ENCODE measurements around the gene PIN4. TPM values are rescaled to one million over a fixed set of nuclear protein-coding genes. Genes with fewer than 3 reads are reported as not detected.

The PIN4 gene
- total and polyA plus RNA-seq, 7 experiments from 2014 or later = 2.0 to 30.9 (median 11.6) TPM

DNA sequence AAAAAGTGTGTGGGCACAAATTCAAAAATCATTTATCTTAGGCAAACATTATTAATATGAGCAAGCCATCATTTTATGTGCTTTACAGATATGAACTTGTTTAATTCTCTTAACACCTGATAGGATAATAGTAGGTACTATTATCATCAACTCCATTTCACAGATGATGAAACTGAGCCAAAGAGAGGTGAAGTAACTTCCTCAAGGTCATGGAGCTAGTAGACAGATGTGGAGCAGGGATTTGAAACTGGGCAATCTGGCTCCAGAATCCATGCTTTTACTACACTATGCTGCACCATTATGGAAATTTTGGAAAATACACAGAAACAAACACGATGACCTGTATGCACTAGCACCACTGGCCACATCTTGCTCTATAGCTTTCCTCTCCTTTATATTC lies 1.0 kb upstream of the PIN4 start:
- no peaks in the 10 kb centered on the region for H3K27me3 ChIP-seq (ENCODE audit: control insufficient read depth in 2 of 2, insufficient read depth in 2 of 2, low read length in 2 of 2)
- intact Hi-C loops (cut with micrococcal nuclease) = loop anchor here (2.0 to 10.0 kb wide), 7 partner anchors 40 to 162 kb away; partner anchors contain the start of genes ERCC6L (in 2 of the 2), RPS4X (in 1 of the 2) and RTL5 (in 1 of the 2)
- Mint-ChIP-seq H3K27ac (peak overlapping the region in 7 of 9 donors; percentile 2 to 77 (median 21)), H3K27me3 (peaks cover 0 to 4% (median 0%) of the 10 kb centered on the region in 5 donors), H3K36me3 (peaks cover 0 to 5% (median 3%) of the 10 kb centered on the region in 5 donors), H3K4me1 (peaks cover 4 to 18% (median 16%) of the 10 kb centered on the region in 7 donors), H3K9me3 (no peaks in the 10 kb centered on the region), H3K4me3 (peak overlapping the region in 2 of 10 donors; percentile 26 to 52)
- H3K36me3 ChIP-seq (ENCODE audit: control insufficient read depth in 2 of 3, insufficient read depth in 3 of 3, low read length in 3 of 3) = no peaks in the 10 kb centered on the region
- no peak for DNase-seq
- H3K27ac ChIP-seq (ENCODE audit: low read depth, low read length) = peak overlapping the region; percentile 74
- ChIA-PET CTCF (interaction anchor here (1.6 kb wide), 1 partner anchor 96 kb away, joined by 4 read pairs; the partner anchor contains the start of gene RPS4X), POLR2A (interaction anchor here (1.2 to 2.4 kb wide), 4 partner anchors 8 to 97 kb away, joined by 3 to 12 read pairs (median 6); partner anchors contain the start of gene RPS4X)
- no peak for ATAC-seq
- no peaks in the 10 kb centered on the region for H3K9me3 ChIP-seq (ENCODE audit: control insufficient read depth in 2 of 3, low read length in 3 of 3)
- H3K4me3 ChIP-seq (ENCODE audit: low read length) = peak overlapping the region; percentile 65
- peaks cover 8 to 19% of the 10 kb centered on the region in 2 donors for H3K4me1 ChIP-seq (ENCODE audit: control insufficient read depth in 2 of 2, insufficient read depth in 2 of 2, low read length in 2 of 2)

DNA sequence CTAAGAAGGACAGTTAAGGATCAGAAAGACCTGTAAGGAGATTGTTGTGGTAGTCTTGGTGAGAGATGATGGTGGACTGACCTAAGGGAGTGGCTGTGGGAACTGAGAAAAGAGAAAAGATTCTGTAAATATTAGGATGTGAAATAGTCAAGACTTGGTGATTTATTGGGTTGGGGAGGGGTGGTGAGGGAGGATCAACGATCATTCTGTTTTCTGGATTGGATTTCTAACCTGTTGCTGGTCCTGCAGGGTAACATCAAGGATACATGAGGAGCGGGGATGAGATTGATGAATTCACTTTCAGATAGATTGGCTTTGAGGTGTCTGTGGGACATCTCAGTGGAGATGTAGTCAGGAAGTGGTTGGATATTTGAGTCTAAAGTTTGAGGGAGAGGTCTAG lies 1.4 kb downstream of the PIN4 start:
- Histone ChIP-seq H3K4me3 (ENCODE audit: low read length) (no peak overlapping the region), H3K9me3 (ENCODE audit: control insufficient read depth in 2 of 3, low read length in 3 of 3) (no peaks in the 10 kb centered on the region), H3K36me3 (ENCODE audit: control insufficient read depth in 2 of 3, insufficient read depth in 3 of 3, low read length in 3 of 3) (no peaks in the 10 kb centered on the region), H3K27ac (ENCODE audit: low read depth, low read length) (no peak overlapping the region), H3K4me1 (ENCODE audit: control insufficient read depth in 2 of 2, insufficient read depth in 2 of 2, low read length in 2 of 2) (peaks cover 8 to 19% of the 10 kb centered on the region in 2 donors), H3K27me3 (ENCODE audit: control insufficient read depth in 2 of 2, insufficient read depth in 2 of 2, low read length in 2 of 2) (no peaks in the 10 kb centered on the region)
- ATAC-seq = no peak
- Mint-ChIP-seq H3K36me3 (peaks cover 0 to 11% (median 4%) of the 10 kb centered on the region in 5 donors), H3K27me3 (no peaks in the 10 kb centered on the region), H3K4me1 (peaks cover 4 to 28% (median 16%) of the 10 kb centered on the region in 7 donors), H3K27ac (no peak overlapping the region), H3K4me3 (no peak overlapping the region), H3K9me3 (no peaks in the 10 kb centered on the region)
- ChIA-PET CTCF (no interaction called here), POLR2A (interaction anchor here (0.6 to 0.7 kb wide), 2 partner anchors 275 to 601 kb away, joined by 3 to 6 read pairs; no protein-coding TSS in a partner anchor)
- DNase-seq = no peak
- intact Hi-C loops (cut with micrococcal nuclease) = loop anchor here (5.0 to 10.0 kb wide), 4 partner anchors 51 to 92 kb away; partner anchors contain the start of genes ERCC6L (in 1 of the 2), RPS4X (in 1 of the 2) and RTL5 (in 1 of the 2)

DNA sequence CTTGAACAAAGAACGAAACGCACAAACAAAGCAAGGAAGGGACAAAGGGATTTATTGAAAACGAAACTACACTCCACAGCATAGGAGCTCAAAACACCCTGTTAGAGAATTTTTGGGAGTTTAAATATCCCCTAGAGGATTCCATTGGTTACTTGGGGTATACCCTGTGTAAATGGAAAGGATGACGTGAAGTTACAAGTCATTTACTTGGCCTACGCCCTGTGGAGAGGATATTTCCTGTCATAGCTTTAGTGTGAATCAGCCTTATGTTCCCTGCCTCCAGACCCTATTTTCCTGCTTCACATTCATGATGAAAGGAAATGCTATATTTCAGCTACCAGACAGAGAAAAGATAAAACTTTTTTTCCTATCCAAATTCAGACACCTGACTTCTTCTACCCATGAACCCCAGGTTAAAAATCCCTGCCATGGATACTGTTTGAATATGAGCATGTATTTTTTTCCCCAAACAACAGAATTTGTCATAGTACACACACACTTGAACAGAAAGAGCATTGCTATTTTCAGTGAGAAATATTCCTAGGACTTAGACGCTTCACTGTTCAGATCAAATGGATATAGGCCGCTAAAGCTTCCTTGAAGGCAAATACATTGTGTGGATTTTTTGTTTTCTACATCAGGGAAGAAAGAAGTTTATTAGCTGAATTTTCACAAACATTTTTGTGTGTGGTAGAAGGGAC lies 20.4 kb downstream of the PIN4 start:
- ATAC-seq = no peak
- intact Hi-C loops (cut with micrococcal nuclease) = no loop called here
- peak overlapping the region in 1 of 9 donors; percentile 62 for H3K27ac Mint-ChIP-seq

DNA sequence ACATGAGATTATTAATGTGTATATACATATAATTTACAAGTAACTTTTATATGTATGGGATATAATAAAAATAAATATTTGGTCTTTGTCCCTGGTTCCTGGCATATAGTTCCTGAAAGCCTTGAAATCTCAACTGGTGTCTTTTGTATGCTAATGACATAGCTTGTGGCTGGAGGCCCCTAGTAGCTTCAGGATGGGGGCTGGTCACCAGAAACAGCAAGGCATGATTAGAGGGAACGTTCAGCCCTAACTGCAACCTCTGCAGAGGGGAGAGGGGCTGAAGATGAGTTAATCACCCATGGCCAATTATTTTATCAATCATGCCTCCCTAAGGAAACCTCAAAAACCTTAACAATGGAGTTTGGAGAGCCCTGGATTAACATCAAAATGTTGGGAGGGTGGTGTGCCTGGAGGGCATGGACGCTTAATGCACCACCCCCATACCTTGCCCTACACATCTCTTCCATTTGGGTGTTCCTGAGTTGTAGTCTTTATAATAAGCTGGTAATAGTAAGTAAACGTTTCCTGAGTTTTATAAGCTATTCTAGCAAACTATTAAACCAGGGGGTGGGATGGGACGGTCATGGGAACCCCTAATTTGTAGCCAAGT lies 21.3 kb downstream of the PIN4 start:
- intact Hi-C loops (cut with micrococcal nuclease) = no loop called here
- peaks cover 0 to 4% (median 0%) of the 10 kb centered on the region in 7 donors for H3K4me1 Mint-ChIP-seq
- Histone ChIP-seq H3K36me3 (ENCODE audit: control insufficient read depth in 2 of 3, insufficient read depth in 3 of 3, low read length in 3 of 3) (peaks cover 0 to 8% (median 0%) of the 10 kb centered on the region in 3 experiments), H3K9me3 (ENCODE audit: control insufficient read depth in 2 of 3, low read length in 3 of 3) (no peaks in the 10 kb centered on the region), H3K27ac (ENCODE audit: low read depth, low read length) (no peak overlapping the region), H3K4me3 (ENCODE audit: low read length) (no peak overlapping the region), H3K27me3 (ENCODE audit: control insufficient read depth in 2 of 2, insufficient read depth in 2 of 2, low read length in 2 of 2) (no peaks in the 10 kb centered on the region), H3K4me1 (ENCODE audit: control insufficient read depth in 2 of 2, insufficient read depth in 2 of 2, low read length in 2 of 2) (no peaks in the 10 kb centered on the region)
- peaks cover 0 to 22% (median 15%) of the 10 kb centered on the region in 5 donors for H3K36me3 Mint-ChIP-seq
- no peak for DNase-seq
- H3K27me3 Mint-ChIP-seq = no peaks in the 10 kb centered on the region
- ChIA-PET POLR2A (no interaction called here), CTCF (no interaction called here)
- H3K27ac Mint-ChIP-seq = no peak overlapping the region
- H3K4me3 Mint-ChIP-seq = no peak overlapping the region
- H3K9me3 Mint-ChIP-seq = no peaks in the 10 kb centered on the region
- ATAC-seq = no peak

More for the DNA sequence above, 20.4 kb downstream of the PIN4 start:
- no peak for DNase-seq
- no peaks in the 10 kb centered on the region for H3K9me3 Mint-ChIP-seq
- H3K4me3 ChIP-seq (ENCODE audit: low read length) = no peak overlapping the region
- peaks cover 0 to 4% (median 0%) of the 10 kb centered on the region in 7 donors for H3K4me1 Mint-ChIP-seq
- H3K27ac ChIP-seq (ENCODE audit: low read depth, low read length) = no peak overlapping the region
- CTCF ChIA-PET = no interaction called here
- no peaks in the 10 kb centered on the region for H3K27me3 Mint-ChIP-seq
- no peak overlapping the region for H3K4me3 Mint-ChIP-seq
- H3K27me3 ChIP-seq (ENCODE audit: control insufficient read depth in 2 of 2, insufficient read depth in 2 of 2, low read length in 2 of 2) = no peaks in the 10 kb centered on the region
- peaks cover 0 to 8% (median 0%) of the 10 kb centered on the region in 3 experiments for H3K36me3 ChIP-seq (ENCODE audit: control insufficient read depth in 2 of 3, insufficient read depth in 3 of 3, low read length in 3 of 3)
- no peaks in the 10 kb centered on the region for H3K4me1 ChIP-seq (ENCODE audit: control insufficient read depth in 2 of 2, insufficient read depth in 2 of 2, low read length in 2 of 2)
- POLR2A ChIA-PET = no interaction called here
- no peaks in the 10 kb centered on the region for H3K9me3 ChIP-seq (ENCODE audit: control insufficient read depth in 2 of 3, low read length in 3 of 3)
- H3K36me3 Mint-ChIP-seq = peaks cover 0 to 17% (median 14%) of the 10 kb centered on the region in 5 donors

DNA sequence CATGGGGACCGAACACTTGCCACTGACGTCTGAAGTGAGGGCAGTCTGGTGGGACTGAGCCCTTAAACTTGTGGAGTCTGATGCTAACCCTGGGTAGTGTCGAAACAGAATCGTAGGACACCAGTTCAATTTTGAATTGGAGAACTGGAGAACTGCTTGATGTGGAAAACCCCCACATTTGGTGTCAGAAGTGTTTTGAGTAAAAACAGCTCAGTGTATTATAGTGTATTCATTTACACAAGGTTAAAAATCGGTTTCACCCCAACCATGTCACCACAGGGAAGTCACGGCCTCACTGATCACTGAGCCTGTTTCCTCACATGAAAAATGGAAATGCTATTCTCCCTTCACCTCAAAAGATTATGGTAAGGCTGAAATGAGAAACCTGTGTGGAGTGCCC lies 21.9 kb downstream of the PIN4 start:
- POLR2A ChIA-PET = no interaction called here
- no peak overlapping the region for H3K4me3 Mint-ChIP-seq
- peaks cover 0 to 20% (median 17%) of the 10 kb centered on the region in 5 donors for H3K36me3 Mint-ChIP-seq

DNA sequence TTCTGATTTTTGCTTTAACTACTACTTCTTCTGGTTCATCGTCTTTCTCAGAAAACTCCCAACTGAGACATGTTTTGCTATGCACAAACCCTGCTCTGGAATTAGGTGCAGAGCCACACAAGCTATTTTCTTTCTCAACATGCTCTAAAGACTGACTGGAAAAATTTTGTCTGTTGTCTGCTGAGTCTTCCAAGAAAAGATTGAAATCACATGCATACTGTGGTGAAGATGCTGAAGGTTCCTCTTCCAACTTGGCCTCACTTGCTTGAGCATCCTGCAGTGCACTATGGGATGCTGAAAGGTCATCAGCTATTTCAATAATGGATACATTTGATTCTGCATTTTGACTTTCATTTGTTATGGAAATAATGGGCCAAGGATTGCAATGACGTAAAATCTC lies 24.1 kb downstream of the PIN4 start:
- ATAC-seq (no peak), DNase-seq (no peak)
- CTCF ChIA-PET = no interaction called here
- Histone ChIP-seq H3K9me3 (ENCODE audit: control insufficient read depth in 2 of 3, low read length in 3 of 3) (no peaks in the 10 kb centered on the region), H3K4me3 (ENCODE audit: low read length) (no peak overlapping the region), H3K4me1 (ENCODE audit: control insufficient read depth in 2 of 2, insufficient read depth in 2 of 2, low read length in 2 of 2) (no peaks in the 10 kb centered on the region), H3K36me3 (ENCODE audit: control insufficient read depth in 2 of 3, insufficient read depth in 3 of 3, low read length in 3 of 3) (no peaks in the 10 kb centered on the region), H3K27me3 (ENCODE audit: control insufficient read depth in 2 of 2, insufficient read depth in 2 of 2, low read length in 2 of 2) (no peaks in the 10 kb centered on the region), H3K27ac (ENCODE audit: low read depth, low read length) (no peak overlapping the region)
- H3K9me3 Mint-ChIP-seq = no peaks in the 10 kb centered on the region
- POLR2A ChIA-PET = no interaction called here
- no peak overlapping the region for H3K27ac Mint-ChIP-seq
- H3K4me1 Mint-ChIP-seq = no peaks in the 10 kb centered on the region
- peaks cover 0 to 32% (median 20%) of the 10 kb centered on the region in 5 donors for H3K36me3 Mint-ChIP-seq
- no peak overlapping the region for H3K4me3 Mint-ChIP-seq
- intact Hi-C loops (cut with micrococcal nuclease) = no loop called here
- no peaks in the 10 kb centered on the region for H3K27me3 Mint-ChIP-seq

More for the DNA sequence above, 21.9 kb downstream of the PIN4 start:
- Histone ChIP-seq H3K9me3 (ENCODE audit: control insufficient read depth in 2 of 3, low read length in 3 of 3) (no peaks in the 10 kb centered on the region), H3K4me1 (ENCODE audit: control insufficient read depth in 2 of 2, insufficient read depth in 2 of 2, low read length in 2 of 2) (no peaks in the 10 kb centered on the region), H3K4me3 (ENCODE audit: low read length) (no peak overlapping the region), H3K27ac (ENCODE audit: low read depth, low read length) (no peak overlapping the region), H3K36me3 (ENCODE audit: control insufficient read depth in 2 of 3, insufficient read depth in 3 of 3, low read length in 3 of 3) (peaks cover 0 to 5% (median 0%) of the 10 kb centered on the region in 3 experiments), H3K27me3 (ENCODE audit: control insufficient read depth in 2 of 2, insufficient read depth in 2 of 2, low read length in 2 of 2) (no peaks in the 10 kb centered on the region)
- Mint-ChIP-seq H3K27ac (no peak overlapping the region), H3K4me1 (peaks cover 0 to 4% (median 0%) of the 10 kb centered on the region in 7 donors), H3K9me3 (no peaks in the 10 kb centered on the region), H3K27me3 (no peaks in the 10 kb centered on the region)
- intact Hi-C loops (cut with micrococcal nuclease) = no loop called here
- ATAC-seq (no peak), DNase-seq (no peak)
- CTCF ChIA-PET = no interaction called here

All from naive thymus-derived CD4-positive, alpha-beta T cell (primary cell).